Activated CD4-positive, alpha-beta T cell treated with anti-CD3 and anti-CD28 coated beads, Interleukin-2, amount 50 U/mL, for 4 hours (primary cell): ENCODE results near the gene ACOT11.

ENCODE experiments used
- DNase-seq, 2 experiments: peaks; one replicate each; pipeline ENCODE4 v3.0.0-alpha.2; 2020

The ACOT11 gene

DNA sequence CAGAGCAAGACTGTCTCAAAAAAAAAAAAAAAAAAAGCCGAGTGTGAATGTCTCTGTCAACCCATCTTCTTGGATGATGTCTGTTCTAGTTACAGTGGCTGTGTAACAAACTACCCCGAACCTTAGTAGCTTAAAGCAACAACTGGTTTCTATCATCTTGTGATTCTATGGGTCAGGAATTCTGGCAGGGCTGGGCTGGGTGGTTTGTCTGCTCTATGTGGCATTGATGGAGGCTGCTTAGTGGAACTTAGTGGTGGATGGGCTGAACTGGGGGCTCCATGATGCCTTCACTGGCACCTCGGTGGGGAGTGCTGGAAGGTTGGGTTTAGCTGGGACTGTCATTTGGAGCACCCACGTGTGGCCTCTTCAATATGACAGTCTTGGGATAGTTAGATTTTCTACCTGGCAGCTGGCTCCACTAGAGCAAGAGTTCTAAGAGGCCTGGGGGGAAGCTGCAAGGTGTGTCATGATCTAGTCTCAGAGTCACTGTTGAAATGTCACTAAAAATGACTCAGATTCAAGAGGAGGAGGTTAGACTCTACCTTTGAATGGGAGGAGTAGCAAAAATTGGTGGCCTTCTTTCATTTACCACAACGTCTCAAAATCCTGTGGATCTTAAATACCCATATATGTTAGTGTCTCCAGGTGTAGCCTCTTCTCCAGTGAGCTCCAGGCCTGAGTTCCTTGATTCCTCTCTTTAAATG is 18.6 kb downstream of the ACOT11 start:
- no peak for DNase-seq

DNA sequence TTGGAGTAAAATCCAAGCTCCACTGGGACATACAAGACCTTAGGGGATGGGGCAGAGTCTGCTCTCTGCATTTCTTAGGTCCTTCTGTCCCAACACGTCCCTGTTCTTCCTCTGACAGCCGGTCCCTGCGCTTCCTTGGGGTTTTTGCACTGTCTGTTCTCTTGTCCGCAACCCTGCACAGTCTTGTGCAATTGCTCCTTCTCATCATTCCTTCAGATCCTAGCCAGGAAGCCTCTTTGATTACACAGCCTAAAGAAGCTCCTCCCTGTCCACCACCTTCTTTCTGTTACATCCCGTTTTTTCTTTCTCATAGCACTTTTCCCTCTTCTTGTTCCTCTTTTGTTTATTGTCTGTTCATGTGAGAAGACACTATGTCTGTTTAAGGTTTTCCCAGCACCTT is 19.9 kb downstream of the ACOT11 start:
- DNase-seq = no peak

DNA sequence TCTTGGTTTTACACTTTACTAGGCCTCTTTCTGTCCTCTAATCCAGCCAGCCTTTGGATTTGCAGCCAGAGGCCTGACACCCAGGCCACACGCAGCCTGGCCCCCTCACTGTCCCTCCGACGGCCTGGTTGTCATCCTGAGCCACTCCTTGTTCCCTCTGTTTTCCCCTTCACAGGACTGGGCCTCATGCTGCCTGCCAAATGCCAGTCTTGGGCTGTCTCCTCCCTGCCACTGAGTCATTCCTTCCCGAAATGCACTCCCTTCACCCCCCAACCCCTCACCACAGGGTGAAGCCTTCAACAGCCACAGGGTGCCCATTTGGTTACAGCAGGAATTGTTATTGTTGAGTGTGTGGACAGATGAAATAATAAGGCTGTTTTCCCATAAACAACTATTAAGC is 21.3 kb downstream of the ACOT11 start:
- no peak for DNase-seq

DNA sequence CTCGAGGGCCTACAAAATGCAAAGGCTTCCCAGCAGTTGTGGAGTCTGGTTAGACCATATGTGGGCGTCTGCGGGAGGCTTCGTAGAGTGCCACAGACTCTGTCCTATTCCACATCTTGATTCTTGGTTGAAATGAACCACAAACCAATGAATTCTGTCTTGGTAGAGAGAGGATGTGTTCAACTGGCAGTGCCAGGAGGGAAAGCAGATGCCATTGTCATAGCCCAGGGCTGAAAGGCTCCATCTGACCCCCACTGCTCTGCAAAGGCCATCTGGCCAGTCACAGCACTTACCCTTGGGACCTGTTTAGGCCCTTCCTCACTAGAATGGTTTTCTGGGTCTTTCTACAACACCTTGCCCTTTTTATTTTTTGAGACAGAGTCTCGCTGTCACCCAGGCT is 22.1 kb downstream of the ACOT11 start:
- no peak for DNase-seq

DNA sequence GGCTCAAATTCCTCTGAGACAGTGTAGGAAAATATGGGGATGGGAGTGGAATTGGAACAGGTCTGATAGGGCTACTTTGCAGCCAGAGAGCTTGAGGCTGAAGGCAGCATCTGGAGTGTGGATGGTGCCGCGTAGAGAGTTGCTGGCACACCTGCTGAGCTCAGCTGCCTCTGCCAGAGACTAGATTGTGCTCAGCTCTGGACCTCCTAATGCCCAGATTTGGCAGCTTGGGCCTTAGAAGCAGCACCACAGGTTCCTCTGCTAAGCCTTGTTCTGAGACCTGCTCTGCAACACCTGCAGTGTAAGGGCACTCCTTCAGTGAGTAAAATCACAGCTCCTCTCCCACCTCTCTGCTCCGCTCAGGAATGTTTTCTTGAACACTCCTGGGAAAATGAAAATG is 23.3 kb downstream of the ACOT11 start:
- no peak for DNase-seq

DNA sequence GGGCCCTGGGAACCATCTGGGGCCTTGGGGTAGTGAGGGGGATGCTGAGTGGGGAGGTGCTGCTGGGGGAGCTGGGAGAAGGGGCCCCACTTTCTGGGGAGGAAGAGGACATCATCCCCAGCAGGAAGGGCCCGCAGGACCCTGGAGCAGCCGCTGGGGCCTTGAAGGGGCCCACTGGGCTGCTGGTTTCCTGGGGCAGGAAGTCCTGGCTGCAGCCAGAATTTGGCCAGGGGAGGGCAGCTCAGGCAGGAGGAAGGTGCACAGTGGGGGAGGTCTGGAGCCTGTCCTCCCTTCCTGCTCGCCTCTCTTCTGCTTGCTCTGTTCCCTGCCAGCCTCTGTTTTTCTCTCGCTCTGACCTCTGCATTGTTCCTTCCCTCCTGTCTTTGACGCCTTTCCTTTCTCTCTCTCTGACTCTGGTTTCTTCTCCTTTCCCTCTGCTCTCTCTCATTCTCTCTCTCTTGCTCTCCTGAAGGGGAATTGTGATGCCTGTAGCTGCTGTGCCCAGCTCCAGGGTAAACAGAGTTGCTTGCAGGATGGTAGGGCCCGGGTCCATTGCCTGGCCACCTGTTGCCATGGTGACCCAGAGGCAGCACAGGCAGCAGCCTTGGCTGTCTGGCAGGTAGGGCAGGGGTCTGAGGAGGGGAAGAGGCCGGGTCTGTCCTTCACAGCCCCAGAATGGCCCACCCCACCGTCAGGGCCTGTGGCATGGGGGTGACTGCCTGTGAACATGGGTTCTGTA is 23.9 kb downstream of the ACOT11 start:
- DNase-seq = no peak

DNA sequence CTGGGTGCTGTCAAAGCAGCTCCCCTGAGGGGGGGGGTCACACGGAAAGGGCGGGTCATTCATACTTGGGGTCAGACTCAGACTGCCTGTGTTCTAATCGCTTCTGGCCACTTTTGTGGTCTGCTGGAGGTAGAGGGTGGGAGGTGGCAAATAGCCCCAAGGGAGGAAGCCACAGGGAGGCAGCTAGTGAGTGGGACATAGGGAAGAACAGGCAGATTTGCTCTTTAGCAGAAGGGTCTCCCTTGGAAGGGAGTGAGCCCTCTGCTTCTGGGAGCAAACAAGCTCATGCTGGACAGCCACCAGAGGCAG is 24.5 kb downstream of the ACOT11 start:
- no peak for DNase-seq

DNA sequence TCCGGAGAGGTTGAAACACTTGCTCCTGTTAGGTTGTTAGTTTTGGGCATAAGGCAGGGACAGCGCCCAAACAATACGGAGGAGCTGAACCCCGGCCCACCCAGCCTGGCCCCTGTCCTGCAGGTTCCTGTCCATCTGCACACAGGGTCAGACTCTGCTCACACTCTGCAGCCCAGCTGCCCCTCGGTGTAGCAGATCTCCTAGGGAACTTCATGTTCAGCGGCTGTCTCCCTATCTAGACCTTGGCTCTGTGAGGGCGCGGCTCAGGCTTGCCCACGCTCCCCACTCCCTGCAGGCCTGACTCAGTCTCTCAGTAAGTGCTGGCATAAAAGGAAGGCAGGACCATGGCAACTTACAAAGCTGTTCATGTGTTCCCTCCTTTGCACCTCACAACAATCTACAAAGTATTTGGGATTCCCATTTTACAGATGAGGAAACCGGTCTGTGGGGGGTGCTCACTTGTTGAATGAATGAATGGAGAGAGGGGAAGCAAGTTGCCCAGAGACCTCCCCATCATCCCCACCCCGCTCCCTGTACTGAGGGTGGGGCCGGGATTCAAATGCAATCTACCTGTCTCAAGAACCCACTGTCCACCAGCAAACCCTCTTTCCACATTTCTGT is 26.2 kb downstream of the ACOT11 start:
- DNase-seq = no peak

DNA sequence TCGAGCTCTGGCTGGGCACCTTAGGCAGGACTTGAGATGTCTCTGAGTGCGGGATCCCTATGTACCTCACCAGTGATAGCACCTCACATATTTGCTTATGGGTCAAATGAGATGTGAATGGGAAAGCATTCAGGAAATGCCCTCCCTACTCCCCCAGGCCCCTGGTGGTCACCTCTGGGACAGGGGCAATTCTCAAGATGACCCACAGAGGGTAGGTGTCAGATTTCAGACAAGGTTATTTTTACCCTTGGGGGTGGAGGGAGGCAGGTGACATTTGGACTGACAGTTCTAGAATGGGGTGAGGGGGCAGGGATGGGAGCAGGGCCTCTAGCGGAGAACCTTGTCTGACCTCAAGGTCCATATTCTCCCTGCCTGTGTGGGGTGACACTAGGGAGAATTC is 27.1 kb downstream of the ACOT11 start:
- no peak for DNase-seq

DNA sequence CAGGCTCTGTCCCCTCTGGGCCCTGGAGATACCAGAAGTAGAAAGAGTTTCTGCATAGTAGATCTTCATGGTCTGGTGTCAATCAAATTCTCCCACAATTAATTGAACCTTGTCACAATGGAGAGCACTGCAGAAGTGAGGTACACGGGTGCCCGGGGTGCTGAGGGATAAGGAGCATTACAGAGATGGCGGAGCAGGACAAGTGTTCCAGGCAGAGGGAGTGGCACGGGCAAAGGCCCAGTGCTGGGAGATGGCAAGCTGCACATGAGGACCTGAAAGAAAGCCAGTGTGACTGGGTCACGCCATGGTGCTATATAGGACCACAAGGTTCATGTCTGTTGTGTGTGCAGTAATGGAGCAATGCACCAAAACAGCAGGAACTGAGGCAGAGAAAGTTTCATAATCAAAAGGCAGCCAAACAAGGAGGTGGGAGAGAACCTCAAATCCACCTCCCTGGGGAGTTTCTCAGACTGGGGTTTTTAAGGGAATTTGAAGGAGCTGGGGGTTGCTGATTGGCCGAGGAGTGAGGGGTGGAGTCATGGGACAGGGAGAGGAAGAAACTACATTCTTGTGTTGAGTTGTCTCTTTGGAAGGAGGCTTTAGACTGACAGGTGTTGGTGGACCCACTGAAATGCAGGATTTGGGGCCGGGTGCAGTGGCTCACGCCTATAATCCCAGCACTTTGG is 27.7 kb downstream of the ACOT11 start:
- DNase-seq = no peak

DNA sequence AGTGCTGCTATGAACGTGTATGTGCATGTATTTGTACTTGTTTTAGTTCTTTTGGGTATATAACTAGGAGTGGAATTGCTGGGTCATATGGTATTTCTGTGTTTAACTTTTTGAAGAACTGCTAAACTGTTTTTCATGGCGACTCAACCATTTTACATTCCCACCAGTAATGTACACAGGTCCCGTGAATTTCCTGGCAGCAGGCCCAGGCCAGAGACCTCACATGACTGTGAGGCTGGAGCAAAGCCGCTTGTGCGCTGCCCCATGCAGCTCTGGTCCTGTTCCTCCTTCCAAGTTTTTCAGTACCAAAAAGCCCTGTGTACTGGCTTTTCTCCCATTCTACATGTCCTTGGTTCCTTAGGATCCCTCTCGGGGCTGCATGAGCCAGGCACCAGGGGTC is 29.6 kb downstream of the ACOT11 start:
- no peak for DNase-seq

DNA sequence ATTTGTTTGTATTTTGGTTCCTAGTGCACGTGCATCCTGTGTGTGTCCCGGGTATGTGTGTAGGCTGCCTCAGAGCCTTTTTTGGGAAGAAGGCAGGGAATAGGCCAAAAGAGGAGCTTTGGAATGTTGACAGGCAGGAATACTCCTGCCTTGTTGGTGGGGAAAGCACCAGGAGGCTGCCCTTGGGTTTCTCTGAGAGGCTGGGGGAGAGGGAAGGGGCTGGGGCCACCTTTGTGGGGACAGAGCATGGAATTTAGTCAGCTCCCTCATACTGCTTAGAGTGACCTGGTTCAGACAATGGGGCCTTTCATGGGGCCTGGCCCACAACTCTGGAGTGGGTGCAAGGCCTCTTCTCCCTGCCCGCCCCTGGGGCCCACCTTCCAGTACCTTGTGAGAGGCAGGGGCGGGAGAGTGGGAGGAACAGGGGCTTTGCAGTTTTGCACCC is 31.3 kb downstream of the ACOT11 start:
- DNase-seq = no peak

DNA sequence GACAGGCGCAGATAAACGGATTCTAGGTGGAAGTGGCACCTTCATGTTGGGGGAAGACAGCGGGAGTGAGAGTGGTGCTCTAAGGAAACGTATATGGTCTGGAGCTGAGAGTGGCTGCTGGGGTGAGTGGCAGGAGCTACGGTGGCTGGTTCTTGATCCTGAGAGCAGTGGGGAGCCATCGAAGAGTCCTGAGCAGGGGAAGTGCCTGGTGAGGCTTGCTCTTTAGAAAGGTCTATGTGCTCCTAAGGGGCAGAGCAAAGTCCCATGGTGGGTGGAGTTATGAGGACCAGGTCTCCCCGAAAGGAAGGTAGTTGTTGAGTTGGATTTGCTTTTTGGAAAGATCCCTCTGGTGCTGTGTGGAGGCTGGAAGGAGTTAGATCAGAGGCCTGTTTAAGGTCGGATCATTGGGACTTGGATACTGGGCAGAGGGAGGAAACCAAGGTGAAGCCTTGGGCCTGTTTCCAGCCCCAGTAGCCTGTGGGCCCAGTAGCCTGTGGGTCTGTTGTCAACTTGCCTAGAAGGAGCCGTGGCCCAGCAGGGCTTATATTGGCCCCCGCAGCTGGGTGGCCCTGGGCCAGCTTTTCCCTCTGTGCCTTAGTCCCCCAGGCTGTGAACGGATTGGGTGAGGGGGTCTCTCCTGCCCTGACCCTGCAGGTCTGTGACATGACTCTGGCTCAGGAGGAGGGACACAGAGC is 33.0 kb downstream of the ACOT11 start:
- DNase-seq = no peak

DNA sequence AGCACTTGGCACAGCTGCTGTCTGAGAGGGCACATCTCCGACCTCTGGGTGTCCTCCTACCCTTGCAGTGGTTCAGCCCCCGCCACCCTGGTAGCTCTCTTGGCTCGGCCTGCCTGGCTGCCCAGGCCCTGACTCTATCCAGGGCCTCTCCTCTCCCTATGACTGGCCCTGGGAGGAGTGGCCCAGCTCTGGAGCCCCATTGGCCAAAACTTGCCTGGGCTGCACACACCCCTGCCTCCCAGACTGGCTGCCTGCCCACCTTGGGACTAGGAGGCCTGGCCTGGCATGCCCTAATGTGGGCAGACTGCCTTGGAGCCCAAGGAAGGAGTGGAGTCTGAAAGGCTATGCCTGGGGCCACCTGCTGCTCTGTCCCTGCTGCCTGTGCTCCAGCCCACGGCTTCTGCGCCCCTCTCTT is 33.6 kb downstream of the ACOT11 start:
- no peak for DNase-seq

DNA sequence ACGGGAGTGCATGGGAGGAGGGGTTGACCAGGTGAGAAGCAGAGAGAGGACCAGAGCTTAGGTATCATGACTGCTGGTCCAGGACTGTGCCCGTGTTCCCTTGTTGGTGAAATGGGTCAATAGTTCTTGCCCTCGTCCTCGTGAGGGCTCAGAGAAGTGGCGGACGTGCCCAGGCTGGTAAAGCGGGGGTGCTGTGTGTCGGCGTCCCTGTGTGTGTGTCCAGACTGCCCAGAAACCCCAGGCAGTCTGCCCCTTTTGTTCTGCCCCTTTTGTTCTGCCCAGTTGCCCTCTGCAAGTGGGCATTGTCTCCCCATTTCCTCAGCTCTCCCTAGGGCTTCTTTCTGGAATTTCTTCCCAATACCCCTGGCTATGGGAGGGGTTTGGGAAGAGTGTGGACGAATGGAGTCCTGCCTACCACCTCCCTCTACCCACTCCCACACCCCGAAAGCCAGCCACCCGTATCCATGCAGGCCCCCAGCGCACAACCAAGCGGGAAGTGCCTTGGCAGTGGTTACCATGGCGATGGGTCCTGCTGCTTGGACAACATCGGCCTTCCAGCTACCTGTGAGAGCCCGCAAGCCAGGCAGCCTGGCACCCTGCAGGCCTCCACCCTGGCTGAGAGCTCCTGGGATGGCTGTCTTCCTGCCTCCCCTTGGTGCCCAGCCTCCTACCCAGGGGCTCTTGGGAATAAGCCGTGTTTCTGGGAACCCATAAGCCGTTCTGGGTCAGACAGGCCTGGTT is 34.7 kb downstream of the ACOT11 start:
- no peak for DNase-seq

DNA sequence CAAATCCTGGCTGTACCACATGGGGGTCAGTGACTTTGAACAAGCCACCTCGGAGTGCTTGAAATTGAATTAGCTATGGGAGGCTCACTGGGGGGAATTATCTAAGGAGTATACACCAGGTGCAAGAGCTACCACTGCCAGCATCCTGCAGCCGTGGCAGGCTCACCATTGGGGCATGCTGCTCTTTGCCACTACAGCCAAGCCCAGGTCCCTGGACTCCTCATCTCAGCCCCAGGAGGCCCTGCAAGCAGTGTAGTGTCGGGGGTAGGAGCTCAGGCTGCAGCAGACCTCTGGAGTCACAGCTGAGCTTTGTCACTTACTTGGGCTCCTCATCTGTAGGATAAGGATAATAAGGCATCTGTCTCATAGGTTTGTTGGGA is 35.3 kb downstream of the ACOT11 start:
- no peak for DNase-seq

DNA sequence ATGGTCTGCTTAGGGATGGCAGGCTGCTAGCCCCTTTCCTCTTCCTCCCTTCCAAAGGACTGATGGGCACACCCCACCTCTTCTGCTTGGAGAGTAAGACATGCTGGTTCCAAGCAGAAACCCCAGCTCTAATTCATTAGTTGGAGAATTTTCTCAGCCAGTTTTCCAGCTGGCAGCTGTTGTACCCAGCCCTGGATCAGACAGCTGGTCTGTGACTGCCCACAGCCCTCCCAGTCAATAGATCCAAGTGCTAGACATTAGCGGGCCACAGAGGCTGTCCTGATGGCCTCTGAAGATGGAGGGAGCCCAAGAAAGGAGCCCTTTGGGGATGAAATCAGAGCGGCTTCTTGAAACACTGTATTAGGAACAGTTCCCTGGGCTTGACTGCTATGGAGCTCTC is 35.8 kb downstream of the ACOT11 start:
- no peak for DNase-seq

DNA sequence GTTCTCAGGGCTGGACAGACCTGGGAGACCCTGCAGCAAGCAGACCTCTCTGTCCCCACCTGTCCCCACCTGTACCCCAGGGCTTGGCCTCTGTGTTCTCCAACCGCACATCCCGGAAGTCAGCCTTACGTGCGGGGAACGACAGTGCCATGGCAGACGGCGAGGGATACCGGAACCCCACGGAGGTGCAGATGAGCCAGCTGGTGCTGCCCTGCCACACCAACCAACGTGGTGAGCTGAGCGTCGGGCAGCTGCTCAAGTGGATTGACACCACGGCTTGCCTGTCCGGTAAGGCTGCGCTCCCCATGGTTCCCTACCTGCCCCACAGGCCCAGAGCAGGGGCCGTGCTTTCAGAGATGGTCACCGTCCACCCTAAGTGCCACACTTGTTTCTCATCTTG is 36.5 kb downstream of the ACOT11 start:
- DNase-seq = no peak

DNA sequence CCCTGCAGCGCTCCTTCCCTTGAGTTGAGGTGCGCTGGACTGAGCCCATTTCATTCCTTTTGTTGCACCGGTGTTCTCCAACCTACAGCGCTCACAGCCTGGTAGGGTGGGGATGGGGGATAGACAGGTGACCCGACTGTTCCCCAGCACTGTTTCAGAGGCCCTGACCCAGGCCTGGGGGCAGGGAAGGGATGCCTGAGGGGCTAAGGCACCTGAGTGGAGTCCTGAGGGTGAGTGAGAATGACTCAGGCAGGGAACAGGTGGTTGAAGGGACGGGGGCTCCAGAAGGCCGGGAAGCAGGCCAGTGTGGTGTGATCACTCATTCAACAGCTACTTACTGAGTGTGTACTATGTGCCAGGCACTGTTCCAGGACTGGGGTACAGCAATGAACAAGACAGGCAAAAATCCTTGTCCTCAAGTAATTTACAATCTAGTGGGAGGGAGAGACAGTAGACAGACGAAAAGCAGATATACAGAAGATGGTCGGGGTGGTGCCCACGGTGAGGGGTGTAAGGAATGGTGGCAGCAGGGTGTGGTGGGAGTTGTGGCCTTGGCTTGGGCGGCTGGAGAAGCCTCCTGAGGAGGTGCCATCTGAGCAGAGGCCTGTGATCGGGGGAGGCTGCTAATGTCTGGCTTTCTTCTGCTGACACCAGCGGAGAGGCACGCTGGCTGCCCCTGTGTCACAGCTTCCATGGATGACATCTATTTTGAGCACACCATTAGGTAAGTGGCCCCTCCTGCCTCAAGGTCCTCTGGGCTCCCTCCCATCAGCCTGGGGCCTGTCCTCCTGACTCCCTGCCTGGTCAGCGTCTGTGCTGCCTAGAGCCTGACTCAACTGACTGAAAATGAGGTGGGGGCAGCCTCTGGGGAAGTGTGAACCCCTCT is 37.4 kb downstream of the ACOT11 start:
- no peak for DNase-seq

DNA sequence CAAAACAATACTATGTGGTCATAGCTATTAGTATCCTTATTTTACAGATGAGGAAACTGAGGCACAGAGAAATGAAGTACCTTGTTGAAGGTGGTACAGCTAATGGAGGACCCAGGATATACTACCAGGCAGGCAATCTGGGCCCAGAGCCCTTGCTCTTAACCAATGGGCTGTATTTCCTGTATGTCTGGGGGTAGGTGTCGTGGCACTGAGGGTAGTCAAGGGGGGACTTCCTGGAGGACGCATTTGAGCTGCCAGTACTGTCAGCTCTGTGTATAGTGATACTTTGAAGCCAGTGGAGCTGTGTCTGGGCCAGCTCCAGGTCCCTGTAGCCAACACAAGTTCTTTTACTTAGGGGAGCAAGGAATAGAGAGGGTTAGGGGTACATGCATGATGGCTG is 40.3 kb downstream of the ACOT11 start:
- no peak for DNase-seq

DNA sequence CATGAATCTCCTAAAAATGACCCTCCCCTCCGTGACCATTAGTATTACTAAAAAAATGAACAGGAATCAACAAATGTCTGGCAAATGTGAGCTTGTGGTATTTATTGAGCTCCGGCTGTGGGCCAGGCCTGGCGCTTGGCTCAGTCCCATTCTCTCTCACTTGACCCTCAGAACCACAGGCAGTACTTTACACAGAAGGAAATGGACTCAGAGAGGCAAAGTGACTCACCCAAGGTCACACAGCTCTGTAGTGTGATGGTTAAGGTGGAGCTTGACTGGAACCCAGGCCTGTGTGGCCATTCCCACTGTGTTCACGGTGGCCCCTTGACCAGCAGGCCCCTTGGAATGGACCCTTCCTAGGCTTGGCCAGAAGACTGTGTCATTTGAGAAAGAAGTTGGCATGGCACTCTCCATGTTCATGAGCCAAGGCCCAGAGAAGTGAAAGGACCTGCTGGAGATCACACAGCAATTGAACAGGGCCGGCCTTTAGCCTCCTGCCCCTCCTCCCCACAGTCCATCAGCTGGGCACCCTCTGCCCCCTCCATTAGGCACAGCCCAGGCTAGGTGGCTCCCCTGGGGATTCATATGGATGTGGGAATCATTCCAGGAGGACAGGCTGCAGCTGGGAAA is 43.2 kb downstream of the ACOT11 start:
- no peak for DNase-seq
